Measurements from ENCODE around the gene PADI2.

PADI2 gene

DNA sequence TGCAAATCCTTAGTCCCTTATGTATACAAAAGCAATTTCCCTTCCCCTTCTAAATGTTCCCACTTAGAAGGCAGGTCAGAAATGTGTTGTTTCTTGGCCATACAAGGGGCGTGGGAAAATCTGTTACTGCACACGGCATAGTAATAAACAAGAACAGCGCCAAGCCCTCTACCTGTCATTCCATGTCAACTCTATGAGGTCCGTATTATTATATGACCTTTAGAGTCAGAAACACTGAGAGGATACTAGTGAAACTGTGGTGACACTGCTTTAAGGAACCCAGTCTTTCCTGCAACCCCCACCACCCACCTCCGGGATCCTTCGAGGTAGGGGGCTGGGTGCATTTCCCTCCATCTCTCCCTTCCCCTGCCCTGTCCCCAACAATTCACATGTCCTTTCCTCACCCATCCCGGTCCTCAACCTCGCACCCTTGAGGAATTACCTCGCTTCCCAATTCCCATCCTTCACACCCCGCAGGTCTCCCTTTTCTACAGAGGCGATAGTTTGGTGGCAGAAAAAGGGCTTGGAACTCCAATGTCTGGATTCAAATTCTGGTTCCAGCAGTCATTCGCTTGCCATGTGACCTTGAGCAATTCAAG, 66.1 kb downstream of the PADI2 start:
- no peak for DNase-seq

DNA sequence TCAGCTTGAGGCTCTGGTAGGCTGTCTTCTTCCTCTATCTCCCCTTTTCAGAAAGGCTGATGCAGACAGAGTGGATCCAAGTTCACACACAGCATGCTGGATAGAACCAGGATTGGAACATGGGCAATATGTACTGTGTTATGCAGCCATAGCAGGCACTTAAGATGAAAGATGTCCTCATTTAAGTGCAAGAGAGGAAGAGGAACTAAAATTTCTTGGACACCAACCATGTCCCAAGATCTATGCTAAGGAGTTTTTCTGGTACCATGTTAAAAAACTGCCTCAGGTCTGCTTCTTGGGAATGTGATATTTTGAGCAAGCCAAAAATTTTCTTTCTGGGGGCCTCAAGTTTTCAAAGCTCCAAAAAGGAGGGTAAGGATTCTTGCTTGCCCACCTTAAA, 66.6 kb downstream of the PADI2 start:
- no peak for DNase-seq

DNA sequence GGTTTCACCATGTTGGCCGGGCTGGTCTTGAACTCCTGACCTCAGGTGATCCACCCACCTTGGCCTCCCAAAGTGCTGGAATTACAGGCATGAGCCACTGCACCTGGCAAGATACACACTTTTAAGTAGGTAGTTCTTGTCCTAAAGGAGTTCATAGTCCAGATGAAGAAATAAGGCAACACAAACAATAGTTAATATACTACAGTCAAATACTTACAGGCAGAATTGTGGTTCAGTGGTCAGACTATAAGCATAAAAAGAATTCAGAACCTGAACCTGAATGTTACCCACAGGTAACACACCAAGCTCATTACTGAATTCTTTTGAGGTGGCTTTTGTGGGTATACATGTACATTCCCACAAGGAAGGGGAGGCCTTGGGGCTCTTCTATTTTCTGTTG, 67.2 kb downstream of the PADI2 start:
- no peak for DNase-seq

DNA sequence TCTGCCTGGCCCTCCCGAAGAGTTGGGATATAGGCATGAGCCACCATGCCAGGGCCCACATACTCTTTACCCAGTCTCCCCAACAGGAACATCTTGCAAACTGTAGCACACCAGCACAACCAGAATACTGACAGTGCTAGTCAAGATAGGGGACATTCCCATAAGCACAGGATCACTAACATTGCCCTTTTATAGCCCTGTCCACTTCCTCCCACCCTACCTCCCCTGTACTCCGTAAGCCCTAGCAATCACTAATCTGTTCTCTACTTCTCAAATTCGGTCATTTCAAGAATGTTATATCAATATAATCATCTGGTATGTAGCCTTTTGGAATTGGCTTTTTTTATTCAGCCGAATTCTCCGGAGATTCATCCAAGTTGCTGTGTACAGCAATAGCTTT, 71.3 kb downstream of the PADI2 start:
- DNase-seq = no peak

DNA sequence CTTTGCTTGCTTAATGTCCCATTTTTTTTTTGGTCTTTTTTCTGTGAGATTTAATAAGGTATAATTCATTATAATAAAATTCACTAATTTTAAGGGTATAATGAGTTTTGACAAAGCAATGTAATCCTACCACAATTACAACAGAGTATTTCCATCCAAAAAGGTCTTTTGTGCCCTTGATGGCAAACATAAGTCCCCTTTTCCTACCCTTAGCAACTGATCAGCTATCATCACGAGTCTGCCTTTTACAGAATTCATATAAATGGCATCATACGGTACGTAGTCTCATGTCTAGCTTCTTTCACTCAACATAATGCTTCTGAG, 73.0 kb downstream of the PADI2 start:
- DNase-seq = no peak

GRCh38 chr1:17045634-17046333, 73.5 kb downstream of the PADI2 start:
- peak; percentile 65 for DNase-seq

DNA sequence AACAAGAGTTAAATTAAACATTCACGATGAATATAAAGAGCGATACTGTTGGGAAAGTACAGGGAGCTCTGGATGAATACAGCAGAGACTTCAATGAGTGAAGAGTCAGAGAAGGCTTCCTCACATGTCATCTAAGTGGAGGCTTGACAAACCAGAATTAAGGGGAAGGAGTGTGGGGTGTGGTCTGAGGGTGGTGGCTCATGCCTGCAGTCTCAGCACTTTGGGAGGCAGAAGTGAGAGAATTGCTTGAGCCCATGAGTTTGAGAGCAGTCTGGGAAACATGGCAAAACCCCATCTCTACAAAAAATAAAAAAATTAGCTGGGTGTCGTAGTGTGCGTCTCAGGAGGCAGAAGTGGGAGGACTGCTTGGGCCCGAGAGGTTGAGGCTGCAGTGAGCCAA, 74.1 kb downstream of the PADI2 start:
- DNase-seq = no peak

GRCh38 chr1:17043676-17044075, 75.6 kb downstream of the PADI2 start:
- no peak for DNase-seq

DNA sequence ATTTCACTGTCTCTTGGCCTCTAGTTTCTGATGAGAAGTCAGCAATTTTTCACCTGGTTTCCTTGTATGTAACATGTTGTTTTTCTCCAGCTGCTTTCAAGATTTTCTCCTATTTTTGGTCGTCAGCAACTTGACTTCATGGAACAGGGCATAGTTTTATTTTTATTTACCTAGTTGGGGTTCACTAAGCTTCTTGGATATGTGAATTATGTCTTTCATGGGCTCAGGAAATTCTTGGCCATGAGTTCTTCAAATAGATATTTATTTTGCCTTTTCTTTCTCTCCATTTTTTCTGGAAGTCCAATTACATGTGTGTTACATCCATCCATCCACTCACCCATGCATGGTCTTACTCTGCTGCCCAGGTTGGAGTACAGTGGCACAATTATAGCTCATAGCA, 79.1 kb downstream of the PADI2 start:
- DNase-seq = no peak

GRCh38 chr1:17039522-17039921, 79.7 kb downstream of the PADI2 start:
- DNase-seq = no peak

DNA sequence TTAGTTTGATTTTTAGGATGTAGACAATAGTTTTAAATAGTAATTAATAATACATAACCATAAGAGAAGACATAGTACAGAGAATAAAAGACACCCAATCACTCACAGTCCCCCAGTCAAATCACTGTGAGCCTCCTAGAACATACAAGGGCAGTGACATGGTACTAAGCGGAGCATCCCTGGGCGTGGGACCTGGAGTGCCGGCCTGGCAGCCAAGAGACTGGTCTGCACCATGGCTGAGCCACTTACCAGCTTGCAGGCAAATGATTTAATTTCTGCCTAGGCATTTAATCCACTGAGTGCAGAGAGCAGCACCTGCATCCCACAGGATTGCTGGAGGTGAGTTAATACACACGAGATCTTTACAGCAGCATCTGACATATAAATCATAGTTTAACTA, 85.8 kb downstream of the PADI2 start:
- no peak for DNase-seq

DNA sequence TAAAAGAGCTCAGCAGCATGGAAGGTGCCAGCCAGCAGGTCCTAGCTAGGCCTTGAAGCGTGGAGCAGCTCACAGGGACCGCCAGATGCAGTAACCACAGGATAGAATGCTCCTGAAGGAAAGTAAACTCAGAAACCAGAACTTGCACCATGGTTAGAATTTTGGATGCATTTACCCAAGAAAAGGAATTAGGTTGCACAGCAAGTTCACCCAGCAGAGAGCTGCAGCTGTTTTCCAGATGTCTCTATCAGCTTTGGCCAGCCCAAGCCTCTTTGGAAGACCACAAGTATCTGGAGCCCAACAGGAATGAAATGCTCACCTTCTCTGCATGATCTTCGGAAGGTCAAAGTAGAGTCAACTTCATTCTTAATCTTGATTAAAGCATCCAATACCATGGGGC, 86.5 kb downstream of the PADI2 start:
- DNase-seq = no peak

- DNase-seq = no peak
These were observed 87.8 kb downstream of the PADI2 start for GRCh38 chr1:17031436-17031835.

DNA sequence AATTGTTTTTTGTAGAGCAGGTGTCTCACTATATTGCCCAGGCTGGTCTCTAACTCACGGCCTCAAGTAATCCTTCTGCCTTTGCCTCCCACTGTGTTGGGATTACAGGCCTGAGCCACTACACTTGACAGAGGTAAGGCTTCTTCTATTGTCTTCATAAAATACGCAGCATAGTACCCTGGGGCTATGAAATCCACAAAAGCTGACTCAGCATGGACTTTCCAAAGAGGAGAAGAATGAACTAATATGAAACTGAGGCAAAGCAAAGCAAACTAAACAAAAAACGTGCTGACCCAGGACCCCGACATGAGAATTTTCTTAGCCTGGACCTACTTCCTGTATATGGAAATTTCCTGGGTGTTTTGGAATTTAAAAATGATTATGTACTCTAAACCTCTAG, 89.0 kb downstream of the PADI2 start:
- DNase-seq = no peak

DNA sequence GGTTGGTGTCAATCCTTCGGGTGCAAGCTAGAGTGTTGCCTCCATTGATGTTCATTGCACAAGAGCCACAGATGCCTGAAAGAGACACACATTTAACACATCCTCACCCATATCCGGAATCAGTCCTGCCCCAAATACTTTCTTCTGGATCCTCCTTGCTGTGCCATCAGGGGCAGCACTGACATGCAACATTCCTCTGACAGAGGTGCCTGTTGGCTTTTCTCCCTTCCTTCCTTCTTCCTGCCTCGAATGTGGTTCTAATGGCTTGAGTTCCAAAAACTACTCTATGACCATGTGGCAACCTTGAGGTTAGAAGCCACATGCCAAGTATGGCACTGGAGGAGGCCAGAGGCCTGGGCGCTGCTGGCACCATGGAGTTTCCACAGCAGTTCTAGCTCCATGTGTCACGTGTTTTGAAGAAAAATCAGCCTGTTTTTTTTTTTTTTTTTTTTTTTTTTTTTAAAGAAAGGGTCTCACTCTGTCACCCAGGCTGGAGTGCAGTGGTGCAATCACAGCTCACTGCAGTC, 90.5 kb downstream of the PADI2 start:
- no peak for DNase-seq

DNA sequence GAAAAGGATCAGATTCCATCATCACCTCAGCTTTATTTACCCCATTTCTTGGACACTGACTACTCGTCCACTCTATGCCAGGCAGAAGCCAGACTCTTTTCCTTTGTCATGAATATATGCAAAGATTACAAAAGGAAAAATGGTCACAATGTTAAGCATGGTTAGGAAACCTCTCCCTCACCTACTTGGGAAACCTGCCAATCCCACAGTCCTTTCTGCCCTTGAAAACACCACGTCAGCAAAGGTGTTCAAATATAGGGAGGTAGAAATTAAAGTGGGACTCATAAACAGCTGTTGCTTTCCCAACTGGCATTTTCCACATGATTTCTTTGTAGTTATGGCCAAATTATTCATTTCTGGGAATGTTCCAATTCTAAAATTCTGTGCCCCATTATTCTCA, 91.4 kb downstream of the PADI2 start:
- DNase-seq = no peak

- no peak for DNase-seq
These were observed 91.8 kb downstream of the PADI2 start for GRCh38 chr1:17027403-17027802.

- DNase-seq = no peak
These were observed 94.5 kb downstream of the PADI2 start for GRCh38 chr1:17024721-17025120.

DNA sequence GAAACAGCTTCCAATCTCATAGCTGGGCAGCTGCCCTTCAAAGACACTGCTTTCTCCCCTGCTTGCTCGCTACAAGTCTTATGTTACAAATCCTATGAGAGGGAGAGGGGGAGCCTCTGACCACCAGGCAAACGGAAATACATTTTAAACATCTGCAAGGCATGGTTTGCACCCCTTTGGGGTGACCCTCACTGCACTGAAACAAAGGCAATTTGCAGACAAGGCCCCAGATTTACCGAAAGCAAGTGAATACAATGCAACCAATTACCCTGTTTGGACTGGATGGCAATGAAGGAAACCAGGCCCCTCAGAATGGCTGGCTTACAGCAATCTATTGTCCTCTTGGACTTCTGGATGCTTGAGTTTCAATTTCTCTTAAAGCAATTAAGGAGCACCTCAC, 95.7 kb downstream of the PADI2 start:
- no peak for DNase-seq

DNA sequence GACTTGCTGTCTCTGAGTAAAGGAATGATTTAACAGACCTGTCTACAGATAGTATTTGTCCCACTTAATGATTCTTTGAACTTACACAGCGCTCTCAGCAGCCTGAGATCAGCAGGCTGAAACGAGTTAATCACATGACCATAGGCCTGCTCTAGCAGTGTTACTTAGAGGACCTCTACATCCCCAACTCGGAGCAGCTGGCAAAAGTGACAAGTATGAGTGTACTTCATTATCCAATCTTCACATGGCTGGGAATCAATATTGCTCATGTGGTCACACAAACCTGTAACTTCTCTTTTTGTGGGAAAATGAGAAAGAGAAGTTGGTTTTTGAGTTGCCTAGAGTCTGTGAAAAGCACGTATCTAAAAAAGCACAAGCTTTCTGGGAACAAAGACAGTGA, 96.1 kb downstream of the PADI2 start:
- DNase-seq = no peak

DNA sequence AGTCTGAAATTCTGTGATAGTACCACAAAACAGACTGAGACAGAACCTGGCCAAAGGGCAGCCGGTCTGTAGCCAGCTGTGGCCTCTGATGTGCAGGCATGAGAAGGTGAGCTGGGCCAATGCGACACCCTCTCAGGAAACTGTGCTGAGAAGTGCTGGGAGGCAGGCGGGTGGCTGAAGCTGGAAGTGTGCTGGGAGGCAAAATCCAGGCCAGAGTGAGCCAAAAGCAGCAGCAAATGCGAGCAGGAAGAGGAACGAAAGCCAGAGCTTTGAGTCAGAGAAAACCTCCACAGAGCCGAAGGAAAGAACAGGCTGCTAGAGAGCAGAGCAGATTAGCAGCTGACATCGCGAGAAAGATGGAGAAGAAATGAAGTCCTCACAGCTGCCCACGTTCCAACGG, 97.4 kb downstream of the PADI2 start:
- no peak for DNase-seq

GRCh38 chr1:17020502-17020901, 98.7 kb downstream of the PADI2 start:
- no peak for DNase-seq

- no peak for DNase-seq
These were observed 100.4 kb downstream of the PADI2 start for GRCh38 chr1:17018849-17019248.

- no peak for DNase-seq
These were observed 101.8 kb downstream of the PADI2 start for GRCh38 chr1:17017435-17017834.

All from fibroblast of skin of scalp (primary cell).